Measurements from ENCODE around the gene RNF123. TPM values are rescaled to one million over a fixed set of nuclear protein-coding genes. Genes with fewer than 3 reads are reported as not detected.
"Not testable (repeated sequence)": the region's sequence is repeated elsewhere in the genome, so short reads cannot be mapped to it uniquely, and the experiment has no call there.

The RNF123 gene
- total RNA-seq, 2 donors from 2014 or later, result 18.4 to 28.7 TPM

GRCh38 chr3:49686769-49687423 lies 2.5 kb upstream of the RNF123 start:
- intact Hi-C loops (cut with DNase I); H3K27me3 ChIP-seq; H3K36me3 ChIP-seq (replicated peaks in 1 of 2; ENCODE audit: insufficient read depth in 1 of 2, low read depth in 2 of 2); H3K9me3 ChIP-seq: not testable (repeated sequence)
- ATAC-seq (peak; percentile 65), DNase-seq (peak; percentile 75 to 91 (median 88))
- TF ChIP-seq POLR2A (IDR thresholded peaks at IDR 0.05), result peak in 2 of 3 donors; percentile 23 to 26
- WGBS, 2 donors, result 13% methylated on average over 44 of the region's 44 CpGs; no CpG with 5 or more reads in 1 of the 2 donors
- H3K4me1 ChIP-seq, result peaks cover 36% of the 10 kb centered on the region
- peak overlapping the region; percentile 8 to 73 (median 50) for H3K27ac ChIP-seq
- peak overlapping the region; percentile 6 to 36 for H3K4me3 ChIP-seq

- H3K36me3 ChIP-seq (replicated peaks in 1 of 2; ENCODE audit: insufficient read depth in 1 of 2, low read depth in 2 of 2); H3K27ac ChIP-seq; H3K4me3 ChIP-seq; H3K9me3 ChIP-seq; H3K27me3 ChIP-seq; intact Hi-C loops (cut with DNase I); DNase-seq; ATAC-seq: not testable (repeated sequence)
- H3K4me1 ChIP-seq, result peaks cover 36% of the 10 kb centered on the region
- 93 to 95% methylated on average over 2 to 9 of the region's 12 CpGs for WGBS, 2 donors
Observed at GRCh38 chr3:49687424-49687795, 1.9 kb upstream of the RNF123 start.

- Histone ChIP-seq H3K4me1 (peaks cover 36% of the 10 kb centered on the region), H3K27ac (peak overlapping the region; percentile 63 to 90 (median 80))
- H3K9me3 ChIP-seq; H3K36me3 ChIP-seq (replicated peaks in 1 of 2; ENCODE audit: insufficient read depth in 1 of 2, low read depth in 2 of 2); ATAC-seq; H3K27me3 ChIP-seq; H3K4me3 ChIP-seq; DNase-seq; intact Hi-C loops (cut with DNase I): not testable (repeated sequence)
- 50% methylated on average over 2 to 7 of the region's 7 CpGs for WGBS, 2 donors
Observed at GRCh38 chr3:49688338-49689045, 865 bp upstream of the RNF123 start.

- H3K36me3 ChIP-seq (replicated peaks in 1 of 2; ENCODE audit: insufficient read depth in 1 of 2, low read depth in 2 of 2); intact Hi-C loops (cut with DNase I); ATAC-seq; H3K27me3 ChIP-seq; DNase-seq; H3K9me3 ChIP-seq: not testable (repeated sequence)
- H3K27ac ChIP-seq, result peak overlapping the region in 3 of 4 donors; percentile 76 to 90 (median 83)
- peaks cover 36% of the 10 kb centered on the region for H3K4me1 ChIP-seq
- peak overlapping the region; percentile 94 to 96 for H3K4me3 ChIP-seq
- 4 to 8% methylated on average over 12 to 16 of the region's 16 CpGs for WGBS, 2 donors
Observed at GRCh38 chr3:49689908-49690624, 709 bp downstream of the RNF123 start.

- H3K27me3 ChIP-seq; H3K36me3 ChIP-seq (replicated peaks in 1 of 2; ENCODE audit: insufficient read depth in 1 of 2, low read depth in 2 of 2); H3K4me3 ChIP-seq; DNase-seq; ATAC-seq; intact Hi-C loops (cut with DNase I); H3K27ac ChIP-seq; H3K9me3 ChIP-seq: not testable (repeated sequence)
- H3K4me1 ChIP-seq, result peaks cover 36% of the 10 kb centered on the region
- WGBS, 2 donors, result 70 to 100% methylated on average over 1 to 3 of the region's 3 CpGs
Observed at GRCh38 chr3:49690856-49691255, 1.5 kb downstream of the RNF123 start.

- intact Hi-C loops (cut with DNase I); ATAC-seq; H3K27ac ChIP-seq; H3K27me3 ChIP-seq; H3K4me3 ChIP-seq; H3K9me3 ChIP-seq; DNase-seq; H3K36me3 ChIP-seq (replicated peaks in 1 of 2; ENCODE audit: insufficient read depth in 1 of 2, low read depth in 2 of 2): not testable (repeated sequence)
- WGBS, 2 donors, result 88% methylated on average over 3 of the region's 3 CpGs; no CpG with 5 or more reads in 1 of the 2 donors
- peaks cover 36% of the 10 kb centered on the region for H3K4me1 ChIP-seq
Observed at GRCh38 chr3:49691481-49691880, 2.1 kb downstream of the RNF123 start.

GRCh38 chr3:49694409-49695070 lies 5.2 kb downstream of the RNF123 start:
- H3K4me1 ChIP-seq, result peaks cover 20% of the 10 kb centered on the region
- H3K4me3 ChIP-seq; H3K9me3 ChIP-seq; DNase-seq; intact Hi-C loops (cut with DNase I); H3K27ac ChIP-seq; ATAC-seq; H3K36me3 ChIP-seq (replicated peaks in 1 of 2; ENCODE audit: insufficient read depth in 1 of 2, low read depth in 2 of 2); H3K27me3 ChIP-seq: not testable (repeated sequence)
- 69 to 72% methylated on average over 5 to 6 of the region's 6 CpGs for WGBS, 2 donors

- peaks cover 13% of the 10 kb centered on the region for H3K4me1 ChIP-seq
- H3K27ac ChIP-seq; ATAC-seq; intact Hi-C loops (cut with DNase I); H3K4me3 ChIP-seq; H3K9me3 ChIP-seq; H3K36me3 ChIP-seq (replicated peaks in 1 of 2; ENCODE audit: insufficient read depth in 1 of 2, low read depth in 2 of 2); DNase-seq; H3K27me3 ChIP-seq: not testable (repeated sequence)
- 60 to 82% methylated on average over 1 to 4 of the region's 4 CpGs for WGBS, 2 donors
Observed at GRCh38 chr3:49695350-49696015, 6.1 kb downstream of the RNF123 start.
